SHP77 treated with DMSO at 0.1 percent for 48 hours (cell line): ENCODE results near the gene MAPRE3.

Experiments
- DNase-seq: peaks from one replicate; lab custom pipeline; 2025; lab: John Stamatoyannopoulos, UW

The MAPRE3 gene

GRCh38 chr2:26983746-26984145 lies 13.3 kb downstream of the MAPRE3 start:
- DNase-seq, result no peak

- no peak for DNase-seq
Measured at GRCh38 chr2:26985807-26986206, 15.4 kb downstream of the MAPRE3 start.

- no peak for DNase-seq
Measured at GRCh38 chr2:26986576-26986975, 16.1 kb downstream of the MAPRE3 start.

- no peak for DNase-seq
Measured at GRCh38 chr2:26988058-26988860, 17.8 kb downstream of the MAPRE3 start.

GRCh38 chr2:26989156-26989555 lies 18.7 kb downstream of the MAPRE3 start:
- DNase-seq, result no peak

- no peak for DNase-seq
Measured at GRCh38 chr2:26991717-26992116, 21.3 kb downstream of the MAPRE3 start.

- no peak for DNase-seq
Measured at GRCh38 chr2:26993768-26994167, 23.3 kb downstream of the MAPRE3 start.

- DNase-seq, result no peak
Measured at GRCh38 chr2:26994983-26995382, 24.5 kb downstream of the MAPRE3 start.

- DNase-seq, result no peak
Measured at GRCh38 chr2:26997394-26997793, 27.0 kb downstream of the MAPRE3 start.

GRCh38 chr2:26998323-26998722 lies 27.9 kb downstream of the MAPRE3 start:
- no peak for DNase-seq

- no peak for DNase-seq
Measured at GRCh38 chr2:27000228-27000627, 29.8 kb downstream of the MAPRE3 start.

GRCh38 chr2:27000995-27001394 lies 30.6 kb downstream of the MAPRE3 start:
- no peak for DNase-seq

- DNase-seq, result no peak
Measured at GRCh38 chr2:27001950-27002349, 31.5 kb downstream of the MAPRE3 start.

GRCh38 chr2:27003007-27003406 lies 32.6 kb downstream of the MAPRE3 start:
- no peak for DNase-seq

GRCh38 chr2:27003857-27004256 lies 33.4 kb downstream of the MAPRE3 start:
- DNase-seq, result no peak

- DNase-seq, result no peak
Measured at GRCh38 chr2:27006602-27007415, 36.4 kb downstream of the MAPRE3 start.

- no peak for DNase-seq
Measured at GRCh38 chr2:27007416-27008374, 37.3 kb downstream of the MAPRE3 start.

GRCh38 chr2:27008678-27009077 lies 38.2 kb downstream of the MAPRE3 start:
- DNase-seq, result no peak

GRCh38 chr2:27009083-27009482 lies 38.6 kb downstream of the MAPRE3 start:
- no peak for DNase-seq

- DNase-seq, result no peak
Measured at GRCh38 chr2:27009716-27010115, 39.3 kb downstream of the MAPRE3 start.

GRCh38 chr2:27010139-27010538 lies 39.7 kb downstream of the MAPRE3 start:
- no peak for DNase-seq

- no peak for DNase-seq
Measured at GRCh38 chr2:27013738-27014137, 43.3 kb downstream of the MAPRE3 start.
